Body of pancreas (tissue), 4 donors: ENCODE data around the gene TRPM3. TPM values are rescaled to one million over a fixed set of nuclear protein-coding genes. Genes with fewer than 3 reads are reported as not detected.

ENCODE experiments used
- ATAC-seq: fragments of 150-250 bp; one replicate; pipeline ENCODE4 v1.9.1; 2016
- DNase-seq, 4 donors: peaks; one replicate each; pipeline ENCODE4 v3.0.0-alpha.2; 2019
- H3K27ac ChIP-seq, 4 donors: fragments of 200-600 bp; sonication (generic); 1 replicate in 3 of 4; 2 replicates in 1 of 4; pipeline versions ENCODE4 v1.5.1 to v1.6.1; 2016 to 2019; ENCODE audit warnings: mild to moderate bottlenecking in 1 of 4, mixed read lengths in 1 of 4, moderate library complexity in 1 of 4
- H3K27me3 ChIP-seq, 2 donors: fragments of 200-600 bp; sonication (generic); one replicate each; pipeline ENCODE4 v1.6.0; 2016; ENCODE audit warnings: mild to moderate bottlenecking in 1 of 2
- H3K36me3 ChIP-seq, 2 donors: fragments of 200-600 bp; sonication (generic); replicated peaks in 1 of 2; 2 replicates each; pipeline ENCODE4 v1.5.1; 2016; ENCODE audit warnings: low read depth in 2 of 2; ENCODE audit not compliant: insufficient read depth in 1 of 2
- H3K4me1 ChIP-seq: fragments of 200-600 bp; sonication (generic); one replicate; pipeline ENCODE4 v1.6.0; 2016
- H3K4me3 ChIP-seq, 2 donors: fragments of 200-600 bp; sonication (generic); 1 replicate in 1 of 2; 2 replicates in 1 of 2; pipeline ENCODE4 v1.5.1; 2016 to 2019
- H3K9me3 ChIP-seq, 3 donors: fragments of 200-600 bp; sonication (generic); 1 replicate in 2 of 3; 2 replicates in 1 of 3; pipeline ENCODE4 v1.5.1; 2016
- CTCF ChIP-seq, 7 experiments: fragments of 450-650 bp in 4 of 7; fragments of 200-600 bp in 3 of 7; sonication (generic) in 3 of 7; IDR thresholded peaks; one replicate each; pipeline ENCODE4 v1.5.1; 2016 to 2019; ENCODE audit warnings: antibody characterized with exemption in 7 of 7
- POLR2A ChIP-seq, 3 donors: fragments of 450-650 bp; IDR thresholded peaks; one replicate each; pipeline ENCODE4 v1.6.1; 2016; ENCODE audit warnings: antibody characterized with exemption in 3 of 3, mild to moderate bottlenecking in 2 of 3
- WGBS, 2 donors: methylation state at CpG; one replicate each; pipeline ENCODE4 v1.1.5; 2017; 5-methylcytosine and 5-hydroxymethylcytosine counted together
- intact Hi-C: fragments of 100-400 bp; cut with DNase I; formaldehyde crosslinking; loops from one replicate; pipeline ENCODE4 v1.15.1; 2023
- total RNA-seq, 2 donors: library from RNA; depleted of rRNA; stranded (reverse); fragments of >200 nt; gene quantifications; one replicate each; pipeline ENCODE4 v1.1.0, GENCODE V29; 2016

TRPM3 gene
- total RNA-seq, 2 donors from 2014 or later: 0.78 to 1.3 TPM

DNA sequence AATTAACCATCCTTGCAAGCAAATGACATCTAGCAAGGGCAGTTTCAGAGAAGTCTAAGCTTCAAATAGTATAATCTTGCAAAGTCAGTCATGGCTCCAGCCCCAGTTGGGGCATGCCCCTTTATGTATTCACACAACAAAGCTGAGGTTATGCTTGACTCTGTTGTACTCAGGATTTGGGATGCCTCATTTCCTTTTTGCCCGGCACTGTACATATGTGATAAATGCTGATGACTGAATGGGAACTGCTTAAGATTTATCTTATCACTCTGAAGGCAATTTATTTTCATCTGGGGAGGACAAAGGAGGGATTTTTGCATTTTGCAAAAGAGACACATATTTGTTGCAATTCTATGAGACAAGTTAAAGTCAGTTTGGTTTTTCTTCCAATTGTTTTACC lies 219.2 kb downstream of the TRPM3 start:
- DNase-seq: no peak
- Histone ChIP-seq H3K27ac (no peak overlapping the region), H3K36me3 (no peaks in the 10 kb centered on the region), H3K9me3 (no peaks in the 10 kb centered on the region), H3K27me3 (no peaks in the 10 kb centered on the region), H3K4me1 (no peaks in the 10 kb centered on the region), H3K4me3 (no peak overlapping the region)
- TF ChIP-seq POLR2A (IDR thresholded peaks at IDR 0.05) (no peak), CTCF (IDR thresholded peaks at IDR 0.05) (no peak)
- ATAC-seq: no peak
- WGBS, 2 donors: 13 to 17% methylated on average over 1 of the region's 1 CpG
- intact Hi-C loops: no loop called here

GRCh38 chr9:70901746-70902145 lies 219.7 kb downstream of the TRPM3 start:
- no peak overlapping the region for H3K4me3 ChIP-seq
- no peaks in the 10 kb centered on the region for H3K36me3 ChIP-seq
- ATAC-seq (no peak), DNase-seq (no peak)
- no peak for TF ChIP-seq CTCF (IDR thresholded peaks at IDR 0.05)
- no peak for TF ChIP-seq POLR2A (IDR thresholded peaks at IDR 0.05)
- no peak overlapping the region for H3K27ac ChIP-seq
- WGBS, 2 donors: 32 to 38% methylated on average over 1 of the region's 1 CpG
- intact Hi-C loops: no loop called here
- no peaks in the 10 kb centered on the region for H3K27me3 ChIP-seq
- H3K9me3 ChIP-seq: no peaks in the 10 kb centered on the region
- H3K4me1 ChIP-seq: no peaks in the 10 kb centered on the region

- TF ChIP-seq POLR2A (IDR thresholded peaks at IDR 0.05) (no peak), CTCF (IDR thresholded peaks at IDR 0.05) (no peak)
- Histone ChIP-seq H3K36me3 (no peaks in the 10 kb centered on the region), H3K27me3 (no peaks in the 10 kb centered on the region), H3K27ac (no peak overlapping the region), H3K9me3 (no peaks in the 10 kb centered on the region), H3K4me3 (no peak overlapping the region), H3K4me1 (no peaks in the 10 kb centered on the region)
- ATAC-seq: no peak
- intact Hi-C loops: no loop called here
- DNase-seq: no peak
Measured at GRCh38 chr9:70901013-70901412, 220.4 kb downstream of the TRPM3 start.

DNA sequence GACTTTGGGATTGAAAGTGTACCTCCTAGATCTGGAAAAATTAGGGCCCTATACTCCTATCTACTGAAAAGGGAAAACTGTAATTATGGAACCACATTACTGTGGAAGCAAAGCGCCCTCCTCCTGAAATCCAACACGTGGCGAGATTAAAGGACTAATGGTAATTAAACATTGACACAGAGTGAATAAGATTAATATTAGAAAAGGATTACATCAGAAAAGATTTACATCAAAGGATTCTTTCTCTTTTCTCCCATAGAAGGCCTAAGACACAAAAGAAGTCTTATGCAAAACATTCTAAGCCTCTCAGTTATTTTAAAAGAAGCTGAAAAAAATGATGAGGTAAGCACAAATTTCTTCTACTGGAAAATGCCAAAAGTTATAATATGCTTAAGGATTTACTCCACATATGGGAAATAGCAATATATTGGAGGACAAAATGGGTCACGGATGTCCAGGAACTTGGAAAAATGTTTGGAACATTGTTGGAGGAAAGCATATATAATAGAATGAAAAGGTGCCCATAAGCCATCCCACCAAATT lies 227.8 kb downstream of the TRPM3 start:
- H3K36me3 ChIP-seq: no peaks in the 10 kb centered on the region
- intact Hi-C loops: no loop called here
- DNase-seq: no peak

More for the DNA sequence above, 227.8 kb downstream of the TRPM3 start:
- no peak for ATAC-seq
- H3K9me3 ChIP-seq: no peaks in the 10 kb centered on the region
- 54 to 63% methylated on average over 4 of the region's 4 CpGs for WGBS, 2 donors
- no peaks in the 10 kb centered on the region for H3K27me3 ChIP-seq
- no peak overlapping the region for H3K4me3 ChIP-seq
- no peaks in the 10 kb centered on the region for H3K4me1 ChIP-seq
- H3K27ac ChIP-seq: no peak overlapping the region
- no peak for TF ChIP-seq POLR2A (IDR thresholded peaks at IDR 0.05)
- no peak for TF ChIP-seq CTCF (IDR thresholded peaks at IDR 0.05)
